GM19452 (cell line): ENCODE data around the gene TMEM132C.

Experiments
- ATAC-seq: cut with Tn5 transposase; IDR thresholded peaks from one replicate; pipeline ENCODE4 v1.9.1; 2021; ENCODE audit not compliant: unreplicated experiment

The TMEM132C gene

DNA sequence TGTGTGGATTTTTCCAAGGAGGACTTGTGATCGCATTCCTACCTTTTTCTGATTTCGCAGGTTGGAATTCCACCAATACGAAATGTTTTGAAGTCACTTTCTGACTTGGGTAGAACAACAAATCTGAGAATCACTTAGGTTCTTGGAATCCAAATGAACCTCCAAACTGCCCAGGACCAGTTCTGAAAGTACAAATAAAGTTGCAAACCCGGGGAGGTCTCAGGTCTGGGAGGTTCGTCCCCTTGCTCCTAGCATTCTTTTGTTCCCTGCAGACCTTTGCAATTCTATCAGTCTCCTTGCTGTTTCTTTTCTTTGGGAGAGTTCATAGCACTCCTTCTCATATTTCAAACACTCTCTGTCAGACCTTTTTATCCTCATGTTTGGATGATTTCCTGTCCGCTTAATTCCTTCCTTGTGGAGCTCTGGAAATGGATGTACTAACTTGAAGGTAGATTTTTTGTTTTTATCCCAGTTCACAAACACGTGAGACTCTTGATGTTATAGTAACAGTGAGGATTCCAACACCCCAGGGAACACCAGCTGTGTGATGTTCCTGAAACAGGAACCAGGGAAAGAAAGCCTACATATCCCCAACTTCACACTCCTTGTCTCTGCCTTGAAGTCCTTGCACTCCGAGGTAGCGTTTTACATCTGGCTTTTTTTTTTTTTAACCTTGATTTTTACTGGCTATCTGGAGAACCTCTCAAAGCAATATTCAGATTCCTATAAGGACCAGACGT, 70.6 kb downstream of the TMEM132C start:
- ATAC-seq = no peak

DNA sequence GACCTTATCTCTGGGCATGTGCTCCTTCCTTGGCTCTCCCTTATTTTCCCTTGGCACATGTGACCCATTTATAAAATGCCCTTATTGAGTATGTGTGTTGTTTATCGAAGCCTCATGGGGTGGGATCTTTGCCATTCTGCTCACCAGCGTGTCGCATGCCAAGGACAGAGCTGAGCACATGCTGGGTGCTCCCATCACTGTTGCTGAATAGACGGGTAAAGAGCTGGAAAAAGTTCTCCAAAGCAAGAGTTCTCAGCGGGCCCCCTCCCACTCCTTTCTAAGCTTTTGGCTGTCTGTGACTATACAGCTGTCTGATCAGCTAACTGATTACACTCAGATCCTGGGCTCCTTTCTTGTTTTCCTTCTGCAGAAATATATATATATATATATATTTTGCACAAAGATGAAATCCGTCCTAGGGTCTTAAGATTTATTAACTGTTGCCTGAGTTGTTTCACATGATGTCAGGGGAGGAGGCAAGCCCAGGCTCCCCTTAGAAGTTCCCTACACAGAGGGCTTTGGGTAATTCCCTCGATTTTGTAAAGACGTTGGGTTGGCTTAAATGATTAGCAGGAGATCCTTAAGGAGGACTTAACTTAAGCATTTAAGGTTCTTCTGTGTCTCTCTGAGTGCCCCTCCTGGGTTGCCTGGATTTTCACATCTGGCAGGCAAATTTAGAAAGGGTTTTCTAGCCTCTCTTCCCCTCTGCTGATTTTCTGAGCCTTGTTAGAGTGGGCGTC, 71.6 kb downstream of the TMEM132C start:
- no peak for ATAC-seq

- no peak for ATAC-seq
These were observed 72.2 kb downstream of the TMEM132C start for GRCh38 chr12:128339126-128339520.

GRCh38 chr12:128339631-128340030, 72.7 kb downstream of the TMEM132C start:
- ATAC-seq = no peak

DNA sequence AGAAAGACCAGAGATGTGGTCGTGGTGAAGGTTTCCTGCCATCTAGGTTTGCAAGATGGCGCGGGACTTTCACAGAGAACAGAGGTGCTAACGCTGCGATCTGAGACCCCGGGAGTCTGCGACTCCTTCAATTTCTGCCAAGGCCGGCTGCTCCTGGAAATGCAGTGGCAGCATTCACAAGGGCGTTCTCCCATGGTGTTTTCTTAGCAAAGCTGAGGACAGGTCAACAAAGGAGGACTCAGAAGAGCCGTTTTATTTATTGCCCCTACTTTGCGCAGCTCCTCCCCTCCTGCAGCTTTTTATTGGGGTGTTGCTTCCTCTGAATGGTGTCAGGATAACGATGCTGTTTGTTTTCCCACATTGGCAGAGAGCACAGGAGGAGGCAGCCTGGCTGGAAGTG, 86.3 kb downstream of the TMEM132C start:
- no peak for ATAC-seq

GRCh38 chr12:128356547-128356946, 89.6 kb downstream of the TMEM132C start:
- ATAC-seq = no peak

GRCh38 chr12:128361400-128361995, 94.5 kb downstream of the TMEM132C start:
- no peak for ATAC-seq

GRCh38 chr12:128365032-128365431, 98.1 kb downstream of the TMEM132C start:
- no peak for ATAC-seq

DNA sequence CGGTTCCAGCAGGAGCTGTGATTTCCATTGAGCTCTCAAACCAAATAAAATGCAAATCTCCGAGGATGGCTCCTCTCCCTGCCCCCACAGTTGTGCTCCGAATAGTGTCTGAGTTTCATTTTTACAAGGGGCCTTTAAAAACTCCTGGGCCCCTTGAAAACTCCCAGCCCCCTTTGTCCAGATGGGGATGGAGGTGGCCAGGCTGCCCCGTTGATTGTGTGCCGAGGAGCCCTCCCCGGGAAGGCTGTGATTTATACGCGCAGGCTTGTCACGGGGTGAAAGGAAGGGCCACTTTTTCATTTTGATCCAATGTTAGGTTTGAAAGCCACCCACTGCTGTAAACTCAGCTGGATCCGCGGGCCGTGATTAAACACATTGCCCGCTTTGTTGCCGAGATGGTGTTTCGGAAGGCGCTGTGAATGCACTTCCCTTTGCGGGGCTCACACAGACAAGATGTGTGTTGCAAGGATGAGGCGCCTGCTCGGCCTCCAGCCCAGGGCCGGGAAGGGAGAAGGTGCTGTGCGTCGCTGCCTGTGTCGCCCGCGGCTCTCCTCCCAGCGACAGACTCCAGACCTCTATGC, 98.8 kb downstream of the TMEM132C start:
- no peak for ATAC-seq

DNA sequence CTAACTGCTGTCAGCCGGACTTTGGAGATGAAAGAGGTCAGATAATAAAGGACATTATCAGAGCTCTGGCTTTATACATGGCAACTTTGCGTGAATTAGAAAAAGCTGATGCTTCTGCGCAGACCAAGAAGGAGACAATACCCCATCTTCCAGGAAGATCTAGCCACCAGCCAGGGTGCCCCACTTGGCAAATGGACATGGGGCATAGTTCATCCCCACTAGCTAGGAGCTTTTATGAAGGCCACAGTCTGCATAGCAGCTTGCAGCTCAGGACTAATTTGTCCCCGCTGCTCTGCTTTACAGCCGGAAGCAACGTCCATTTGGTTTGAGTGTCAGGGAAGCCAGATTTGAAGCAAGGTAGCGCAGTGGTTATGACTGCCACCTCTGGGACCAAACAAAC, 101.0 kb downstream of the TMEM132C start:
- no peak for ATAC-seq

DNA sequence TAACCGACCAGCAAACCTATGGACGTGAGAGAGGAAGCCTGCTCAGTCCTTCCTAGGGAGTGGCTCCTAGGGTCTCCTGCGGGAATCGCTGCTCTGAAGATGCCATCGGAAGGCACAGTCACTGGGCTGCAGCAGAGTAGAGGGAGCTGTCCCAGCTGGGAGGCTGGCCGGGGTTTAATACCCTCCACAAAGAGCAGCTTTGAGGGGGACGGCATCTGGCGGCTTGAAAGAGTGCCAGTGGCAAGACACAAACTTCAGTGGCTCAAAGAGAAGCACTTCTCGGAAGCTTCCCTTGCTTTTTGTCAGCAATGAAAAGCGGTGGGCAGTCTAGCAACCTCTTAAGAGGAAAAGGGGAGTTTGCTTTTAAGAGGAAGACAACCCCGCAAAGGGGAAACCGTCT, 114.6 kb downstream of the TMEM132C start:
- ATAC-seq = no peak

GRCh38 chr12:128381946-128382345, 115.0 kb downstream of the TMEM132C start:
- no peak for ATAC-seq

GRCh38 chr12:128382946-128383345, 116.0 kb downstream of the TMEM132C start:
- no peak for ATAC-seq

- ATAC-seq = no peak
These were observed 116.5 kb downstream of the TMEM132C start for GRCh38 chr12:128383357-128383937.

DNA sequence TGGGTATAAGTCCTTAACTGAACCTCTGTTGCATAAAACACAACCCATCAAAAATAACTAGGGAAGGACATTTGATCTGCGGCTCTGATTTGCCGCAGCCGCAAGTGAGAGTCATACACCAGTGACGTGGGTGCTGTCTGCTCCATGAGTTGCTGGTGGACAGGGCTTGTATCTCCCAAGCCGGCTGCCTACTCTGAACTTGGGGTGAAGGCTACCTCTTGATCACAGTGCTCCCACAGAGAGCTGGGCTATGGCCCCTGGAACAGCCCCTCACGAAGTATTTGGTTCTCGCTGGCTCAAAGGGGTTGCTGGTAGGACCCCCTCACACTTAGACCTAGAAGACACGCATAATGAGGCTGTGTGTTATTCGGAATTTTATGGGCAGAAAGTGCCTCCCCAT, 118.8 kb downstream of the TMEM132C start:
- no peak for ATAC-seq

DNA sequence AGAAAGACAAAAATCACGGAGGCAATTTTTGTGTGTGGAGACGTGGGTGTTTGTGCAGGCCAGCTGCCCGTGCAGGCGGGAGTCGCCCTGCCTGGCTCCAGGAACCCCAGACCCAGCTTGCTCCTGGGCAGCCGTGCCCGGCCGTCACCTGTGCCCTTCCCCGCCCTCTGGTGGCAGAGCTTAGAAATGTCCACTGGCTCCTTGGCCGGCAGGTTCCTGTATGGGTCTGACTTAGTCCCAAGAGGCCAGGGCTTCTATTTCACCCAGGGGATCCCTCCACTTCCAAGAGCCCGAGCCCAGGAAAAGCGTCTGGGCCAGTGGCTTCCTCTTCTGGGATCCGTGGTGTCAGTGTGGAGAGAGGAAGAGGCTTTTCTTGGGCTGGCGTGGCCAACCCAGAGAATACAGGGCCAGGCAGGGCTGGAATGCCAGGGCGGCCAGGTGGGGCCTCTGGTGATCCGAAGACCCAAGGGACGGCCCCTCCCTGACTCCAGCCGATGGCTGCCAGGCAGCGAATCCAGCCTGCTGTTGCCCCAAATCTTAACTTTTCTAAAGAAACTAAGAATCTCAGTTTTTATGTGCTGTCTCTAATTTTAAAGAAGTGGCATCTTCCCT, 120.9 kb downstream of the TMEM132C start:
- no peak for ATAC-seq

DNA sequence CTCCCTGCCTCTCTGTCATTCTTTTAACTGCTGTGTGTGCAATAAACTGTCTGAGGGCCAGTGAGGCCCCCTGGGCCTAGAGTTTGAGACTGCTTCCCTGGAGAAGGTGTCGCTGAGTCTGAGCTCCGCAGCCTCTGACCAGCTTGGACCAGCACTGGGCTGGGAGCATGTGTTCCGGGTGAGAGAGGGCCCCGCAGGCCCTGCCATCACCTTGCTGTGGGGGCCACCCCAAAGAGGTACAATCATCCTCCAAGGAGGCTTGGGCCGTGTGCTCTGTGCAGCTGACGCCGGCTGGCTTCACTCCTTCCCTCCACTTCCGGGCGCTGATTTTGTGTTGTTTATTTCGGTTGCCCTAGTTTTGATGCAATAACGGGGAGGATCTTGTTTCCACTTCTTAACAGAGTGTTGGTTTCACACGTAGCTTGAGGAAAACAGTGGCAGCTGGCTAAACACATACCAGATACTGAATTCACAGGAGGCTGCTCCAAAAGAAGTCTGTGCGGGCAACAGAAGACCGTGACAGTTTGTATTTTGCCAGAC, 121.6 kb downstream of the TMEM132C start:
- no peak for ATAC-seq

DNA sequence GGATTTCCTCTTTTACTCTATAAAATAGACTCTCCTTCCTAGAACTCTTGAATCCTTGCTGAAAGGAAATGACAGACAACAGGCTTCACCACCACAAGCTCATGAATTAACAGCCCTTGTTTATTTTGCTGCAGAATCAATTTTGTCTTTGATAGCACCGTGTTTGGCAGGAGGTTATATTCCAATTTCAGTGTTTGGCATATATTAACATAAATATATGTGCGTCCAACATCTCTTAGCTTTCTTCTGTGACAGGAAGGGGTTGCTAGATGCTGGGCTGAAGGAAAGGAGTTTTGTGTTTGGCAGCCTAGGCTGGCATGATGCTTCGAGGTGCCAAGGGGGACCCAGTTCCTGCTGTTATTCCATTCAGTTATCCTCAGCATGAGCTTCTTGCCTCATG, 126.4 kb downstream of the TMEM132C start:
- ATAC-seq = no peak

DNA sequence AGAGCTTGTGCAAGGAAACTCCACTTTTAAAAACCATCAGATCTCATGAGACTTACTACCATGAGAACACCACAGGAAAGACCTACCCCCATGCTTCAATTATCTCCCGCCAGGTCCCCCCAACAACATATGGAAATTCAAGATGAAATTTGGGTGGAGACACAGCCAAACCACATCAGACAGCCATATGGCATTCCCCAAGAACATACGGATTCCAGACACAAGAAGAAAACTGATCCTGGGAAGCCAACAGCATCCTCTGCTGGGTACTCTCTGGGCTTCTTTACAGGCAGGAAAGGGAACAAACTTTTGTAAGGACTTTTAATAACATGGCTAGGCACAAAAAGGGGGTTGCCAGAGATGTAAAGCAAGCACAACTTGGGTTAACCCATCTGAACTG, 127.2 kb downstream of the TMEM132C start:
- no peak for ATAC-seq

DNA sequence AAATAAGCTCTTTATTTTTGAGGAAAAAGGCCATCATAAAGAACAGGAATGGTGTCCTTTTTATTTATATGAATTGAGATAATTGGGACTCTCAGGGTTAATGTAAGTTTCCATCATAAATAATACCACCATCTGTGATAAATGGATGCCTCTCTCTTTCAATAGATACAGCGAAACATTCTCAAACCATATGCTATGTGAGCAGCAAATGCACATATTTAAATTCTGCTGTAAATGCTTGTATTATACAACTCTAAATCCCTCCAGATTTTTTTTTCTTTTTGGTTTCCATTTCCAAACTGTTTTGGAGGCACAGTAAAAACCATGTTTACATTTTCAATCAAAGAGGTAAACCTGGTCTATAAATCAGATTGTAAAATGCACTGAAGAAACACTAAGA, 132.3 kb downstream of the TMEM132C start:
- no peak for ATAC-seq
